Left colon (tissue), 2 donors: ENCODE measurements around the gene DCST2. TPM values are rescaled to one million over a fixed set of nuclear protein-coding genes. Genes with fewer than 3 reads are reported as not detected.
"Not testable (repeated sequence)": the region's sequence is repeated elsewhere in the genome, so short reads cannot be mapped to it uniquely, and the experiment has no call there.

Experiments used
- ATAC-seq: fragments of 200-7000 bp; cut with Tn5 transposase; one replicate; pipeline ENCODE4 v1.9.1; 2020; ENCODE audit warnings: mild to moderate bottlenecking, moderate library complexity
- DNase-seq, 2 donors: peaks; one replicate each; pipeline ENCODE4 v3.0.0-alpha.2; 2020
- intact Hi-C, 2 donors: fragments of 100-400 bp; cut with DNase I in 1 of 2; cut with micrococcal nuclease in 1 of 2; formaldehyde crosslinking; loops; one replicate each; pipeline versions ENCODE4 v1.11.2 to v1.14.0; 2022; cut with DNase I, micrococcal nuclease
- total RNA-seq, 2 donors: library from RNA; stranded (reverse); fragmentation: NEBNext Ultra II Directional; extraction: Animal tissue kit (Norgen Biotek cat#: 25700); gene quantifications; one replicate each; pipeline ENCODE4 v1.2.1, GENCODE V29; 2021
- donor health status: DM: no; HTN: no; CAD: no.
- donor health status: DM: yes; HTN: yes; CAD: no.

The DCST2 gene
- total RNA-seq, 2 donors from 2014 or later, result 1.5 to 3.6 TPM

GRCh38 chr1:154993572-154994268 lies 39.9 kb downstream of the DCST2 start, which contains the start of gene LENEP:
LENEP (plus strand) TSS chr1:154993586; CDS start chr1:154993608, 22 bp downstream.
- ATAC-seq, result no peak
- intact Hi-C loops, result no loop called here
- no peak for DNase-seq

GRCh38 chr1:154992721-154993571 lies 40.6 kb downstream of the DCST2 start:
- no peak for DNase-seq
- intact Hi-C loops, result no loop called here
- ATAC-seq, result peak; percentile 18

- no peak for ATAC-seq
- no peak for DNase-seq
- intact Hi-C loops, result no loop called here
Measured at GRCh38 chr1:154990276-154990675, 43.3 kb downstream of the DCST2 start.

GRCh38 chr1:154989195-154989860 lies 44.3 kb downstream of the DCST2 start:
- ATAC-seq (peak; percentile 74), DNase-seq (no peak)
- intact Hi-C loops, result no loop called here

- DNase-seq, result no peak
- ATAC-seq, result no peak
- intact Hi-C loops, result no loop called here
Measured at GRCh38 chr1:154988058-154988954, 45.3 kb downstream of the DCST2 start.

GRCh38 chr1:154987326-154987725 lies 46.3 kb downstream of the DCST2 start:
- ATAC-seq (no peak), DNase-seq (no peak)
- intact Hi-C loops, result no loop called here

GRCh38 chr1:154986736-154987135 lies 46.8 kb downstream of the DCST2 start:
- DNase-seq, ATAC-seq, intact Hi-C loops: not testable (repeated sequence)

- DNase-seq, result no peak
- ATAC-seq, result peak; percentile 15
- intact Hi-C loops, result no loop called here
Measured at GRCh38 chr1:154983776-154984466, 49.7 kb downstream of the DCST2 start.

- ATAC-seq, result peak; percentile 99
- peak; percentile 95 to 98 for DNase-seq
- intact Hi-C loops, result no loop called here
Measured at GRCh38 chr1:154982897-154983648, 50.5 kb downstream of the DCST2 start, which contains the start of gene FLAD1. FLAD1 (plus strand) TSS chr1:154983344; CDS start chr1:154983695, 351 bp downstream.

- DNase-seq (no peak), ATAC-seq (no peak)
- intact Hi-C loops, result no loop called here
Measured at GRCh38 chr1:154982341-154982740, 51.2 kb downstream of the DCST2 start.

- DNase-seq (no peak), ATAC-seq (no peak)
- intact Hi-C loops, result no loop called here
Measured at GRCh38 chr1:154978360-154978759, 55.2 kb downstream of the DCST2 start.

- DNase-seq, intact Hi-C loops, ATAC-seq: not testable (repeated sequence)
Measured at GRCh38 chr1:154977762-154978161, 55.8 kb downstream of the DCST2 start.

- intact Hi-C loops, result no loop called here
- ATAC-seq (peak; percentile 14), DNase-seq (peak; percentile 82 to 84)
Measured at GRCh38 chr1:154975409-154976059, 58.0 kb downstream of the DCST2 start.

- peak; percentile 94 to 95 for DNase-seq
- ATAC-seq, result peak; percentile 48
- intact Hi-C loops, result no loop called here
Measured at GRCh38 chr1:154974808-154975408, 58.7 kb downstream of the DCST2 start.

- DNase-seq, result peak; percentile 97 to 99
- peak; percentile 78 for ATAC-seq
- intact Hi-C loops, result no loop called here
Measured at GRCh38 chr1:154974102-154974807, 59.3 kb downstream of the DCST2 start, which contains the start of gene CKS1B. CKS1B (plus strand) TSS chr1:154974681; CDS start chr1:154974746, 65 bp downstream.
